ENCODE data around the gene CACNG1. TPM values are rescaled to one million over a fixed set of nuclear protein-coding genes. Genes with fewer than 3 reads are reported as not detected.

The CACNG1 gene
- total and polyA plus RNA-seq, 2 of the 4 experiments (the other 2 are of a cell fraction) = not detected

- Histone ChIP-seq H2BK120ac (ENCODE audit: low read depth, low read length) (no peak overlapping the region), H4K20me1 (ENCODE audit: insufficient read depth, low read length) (no peaks in the 10 kb centered on the region), H3K9ac (ENCODE audit: low read depth, low read length) (no peak overlapping the region), H4K5ac (ENCODE audit: low read depth, low read length) (no peak overlapping the region), H3K56ac (ENCODE audit: extremely low read depth, insufficient read depth, low read length) (no peak overlapping the region), H3K79me1 (ENCODE audit: low read depth in 1 of 2, low read length in 2 of 2) (no peaks in the 10 kb centered on the region), H2AK5ac (ENCODE audit: low read depth, low read length) (no peak overlapping the region), H3K9me3 (ENCODE audit: control insufficient read depth, insufficient read depth, low read length) (no peaks in the 10 kb centered on the region), H3K4me1 (ENCODE audit: control insufficient read depth, insufficient read depth, low read length) (no peaks in the 10 kb centered on the region), H3K27ac (ENCODE audit: insufficient read depth, low read length) (no peak overlapping the region), H3K36me3 (ENCODE audit: control insufficient read depth, insufficient read depth, low read length) (no peaks in the 10 kb centered on the region), H2AK9ac (replicated peaks; ENCODE audit: low read depth, low read length, poor library complexity) (peak overlapping the region; percentile 9), H3K18ac (ENCODE audit: low read depth, low read length) (no peak overlapping the region), H4K8ac (ENCODE audit: low read depth in 2 of 2, low read length in 2 of 2) (no peak overlapping the region), H3K27me3 (ENCODE audit: control insufficient read depth, insufficient read depth, low read length) (peaks cover 46% of the 10 kb centered on the region), H3K14ac (replicated peaks; ENCODE audit: low read depth, low read length) (no peak overlapping the region), H4K91ac (ENCODE audit: insufficient read depth, low read depth, low read length) (no peak overlapping the region), H3K4me3 (ENCODE audit: insufficient read depth, low read depth, low read length) (no peak overlapping the region), H2BK15ac (ENCODE audit: low read depth, low read length) (no peak overlapping the region), H3K4me2 (ENCODE audit: low read depth, low read length) (no peak overlapping the region), H2BK5ac (ENCODE audit: low read depth, low read length, poor library complexity, severe bottlenecking) (no peak overlapping the region), H3K23ac (ENCODE audit: low read depth, low read length) (no peak overlapping the region), H3K4ac (ENCODE audit: low read depth, low read length) (no peak overlapping the region), H2AFZ (replicated peaks; ENCODE audit: low read length, poor library complexity) (no peak overlapping the region), H3K9me1 (ENCODE audit: insufficient read depth, low read length) (no peaks in the 10 kb centered on the region), H2BK20ac (ENCODE audit: low read depth, low read length) (no peak overlapping the region)
- in situ Hi-C loops (cut with MboI; ENCODE audit: low sequenced_read_pairs) (no loop called here), intact Hi-C loops (cut with micrococcal nuclease) (no loop called here), dilution Hi-C loops (cut with HindIII; ENCODE audit: low sequenced_read_pairs, unreplicated experiment) (no loop called here)
- CTCF ChIA-PET = interaction anchor here (0.9 kb wide), 1 partner anchor 11 kb away, joined by 3 read pairs; no protein-coding TSS in a partner anchor
- WGBS, 2 experiments (ENCODE audit: extremely low coverage in 2 of 2, insufficient read length in 1 of 2) = no CpG with 5 or more reads among the region's 11 CpGs
- BruUV-seq (replicated peaks) = no TSS peak
- no peak for TF ChIP-seq CEBPB (IDR thresholded peaks at IDR 0.05; ENCODE audit: low read depth, low read length)
- TF ChIP-seq RFX5 (IDR thresholded peaks at IDR 0.05; ENCODE audit: low read depth, low read length) = no peak
- TF ChIP-seq FOS (IDR thresholded peaks at IDR 0.05; ENCODE audit: low read depth, low read length) = no peak
- no peak for TF ChIP-seq CTCF (conservative IDR thresholded peaks at IDR 0.05; ENCODE audit: low read depth, low read length)
- TF ChIP-seq CHD1 (IDR thresholded peaks at IDR 0.05; ENCODE audit: low read depth, low read length) = no peak
- no peak for TF ChIP-seq RAD21 (IDR thresholded peaks at IDR 0.05; ENCODE audit: low read length)
- TF ChIP-seq USF2 (IDR thresholded peaks at IDR 0.05; ENCODE audit: low read depth, low read length) = no peak
- POLR2A ChIA-PET (ENCODE audit: unreplicated experiment) = no interaction called here
- DNase-seq = no peak
- ATAC-seq (ENCODE audit: low read depth) = no peak
Observed at GRCh38 chr17:67015001-67015400, 29.4 kb upstream of the CACNG1 start.

All from IMR-90 (cell line).